ENCODE measurements around the gene SYNCRIP. TPM values are rescaled to one million over a fixed set of nuclear protein-coding genes. Genes with fewer than 3 reads are reported as not detected.
A peak's percentile ranks its signal among the peaks of the same experiment; 100 is the strongest.

SYNCRIP gene
- total RNA-seq, 1 experiment from 2014 or later: 145 TPM

DNA sequence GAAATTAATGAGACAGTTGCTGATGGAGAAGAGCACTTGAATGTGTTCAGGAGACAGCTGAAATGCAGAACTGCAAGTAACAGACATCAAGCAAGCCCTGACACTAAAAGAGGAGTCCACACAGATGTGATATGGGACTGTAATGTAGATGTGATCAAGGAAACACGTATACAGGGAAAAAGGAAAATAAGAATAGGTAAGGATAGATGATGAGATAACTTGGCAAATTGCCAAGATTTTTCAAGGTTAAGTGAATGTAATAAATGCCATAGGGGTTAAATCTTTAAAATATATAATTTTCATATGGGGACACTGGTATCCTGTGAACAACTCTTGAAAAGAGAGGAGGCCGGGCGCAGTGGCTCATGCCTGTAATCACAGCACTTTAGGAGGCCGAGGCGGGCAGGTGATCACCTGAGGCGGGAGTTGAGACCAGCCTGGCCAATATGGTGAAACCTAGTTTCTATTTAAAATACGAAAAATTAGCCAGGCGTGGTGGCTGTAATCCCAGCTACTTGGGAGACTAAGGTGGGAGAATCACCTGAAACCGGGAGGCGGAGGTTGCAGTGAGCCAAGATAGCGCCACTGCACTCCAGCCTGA lies 41.9 kb downstream of the SYNCRIP start:
- intact Hi-C loops (cut with micrococcal nuclease; ENCODE audit: unreplicated experiment): no loop called here
- H3K4me3 ChIP-seq (ENCODE audit: low read depth, low read length): no peak overlapping the region
- H3K9me3 ChIP-seq: no peaks in the 10 kb centered on the region
- no peaks in the 10 kb centered on the region for H3K27me3 ChIP-seq (replicated peaks; ENCODE audit: control insufficient read depth, insufficient read depth, low read length)
- no TSS peak for BruUV-seq (replicated peaks)
- H3K4me1 ChIP-seq: no peaks in the 10 kb centered on the region
- Mint-ChIP-seq H3K9me3 (ENCODE audit: unreplicated experiment) (no peaks in the 10 kb centered on the region), H3K27ac (ENCODE audit: unreplicated experiment) (no peak overlapping the region), H3K4me1 (ENCODE audit: low read depth, unreplicated experiment) (peaks cover 4% of the 10 kb centered on the region), H3K36me3 (ENCODE audit: insufficient read depth, unreplicated experiment) (peaks cover 35% of the 10 kb centered on the region), H3K27me3 (ENCODE audit: insufficient read depth, unreplicated experiment) (no peaks in the 10 kb centered on the region), H3K4me3 (ENCODE audit: unreplicated experiment) (no peak overlapping the region)
- ChIA-PET CTCF (no interaction called here), POLR2A (no interaction called here)
- DNase-seq: no peak
- TF ChIP-seq, protein P1, sequence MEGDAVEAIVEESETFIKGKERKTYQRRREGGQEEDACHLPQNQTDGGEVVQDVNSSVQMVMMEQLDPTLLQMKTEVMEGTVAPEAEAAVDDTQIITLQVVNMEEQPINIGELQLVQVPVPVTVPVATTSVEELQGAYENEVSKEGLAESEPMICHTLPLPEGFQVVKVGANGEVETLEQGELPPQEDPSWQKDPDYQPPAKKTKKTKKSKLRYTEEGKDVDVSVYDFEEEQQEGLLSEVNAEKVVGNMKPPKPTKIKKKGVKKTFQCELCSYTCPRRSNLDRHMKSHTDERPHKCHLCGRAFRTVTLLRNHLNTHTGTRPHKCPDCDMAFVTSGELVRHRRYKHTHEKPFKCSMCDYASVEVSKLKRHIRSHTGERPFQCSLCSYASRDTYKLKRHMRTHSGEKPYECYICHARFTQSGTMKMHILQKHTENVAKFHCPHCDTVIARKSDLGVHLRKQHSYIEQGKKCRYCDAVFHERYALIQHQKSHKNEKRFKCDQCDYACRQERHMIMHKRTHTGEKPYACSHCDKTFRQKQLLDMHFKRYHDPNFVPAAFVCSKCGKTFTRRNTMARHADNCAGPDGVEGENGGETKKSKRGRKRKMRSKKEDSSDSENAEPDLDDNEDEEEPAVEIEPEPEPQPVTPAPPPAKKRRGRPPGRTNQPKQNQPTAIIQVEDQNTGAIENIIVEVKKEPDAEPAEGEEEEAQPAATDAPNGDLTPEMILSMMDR (IDR thresholded peaks at IDR 0.05; ENCODE audit: insufficient read depth in 1 of 2, low read depth in 1 of 2, low read length in 1 of 2, severe bottlenecking in 1 of 2, unreplicated experiment in 1 of 2): no peak
- no peaks in the 10 kb centered on the region for H3K36me3 ChIP-seq (ENCODE audit: control insufficient read depth, insufficient read depth, low read length)

DNA sequence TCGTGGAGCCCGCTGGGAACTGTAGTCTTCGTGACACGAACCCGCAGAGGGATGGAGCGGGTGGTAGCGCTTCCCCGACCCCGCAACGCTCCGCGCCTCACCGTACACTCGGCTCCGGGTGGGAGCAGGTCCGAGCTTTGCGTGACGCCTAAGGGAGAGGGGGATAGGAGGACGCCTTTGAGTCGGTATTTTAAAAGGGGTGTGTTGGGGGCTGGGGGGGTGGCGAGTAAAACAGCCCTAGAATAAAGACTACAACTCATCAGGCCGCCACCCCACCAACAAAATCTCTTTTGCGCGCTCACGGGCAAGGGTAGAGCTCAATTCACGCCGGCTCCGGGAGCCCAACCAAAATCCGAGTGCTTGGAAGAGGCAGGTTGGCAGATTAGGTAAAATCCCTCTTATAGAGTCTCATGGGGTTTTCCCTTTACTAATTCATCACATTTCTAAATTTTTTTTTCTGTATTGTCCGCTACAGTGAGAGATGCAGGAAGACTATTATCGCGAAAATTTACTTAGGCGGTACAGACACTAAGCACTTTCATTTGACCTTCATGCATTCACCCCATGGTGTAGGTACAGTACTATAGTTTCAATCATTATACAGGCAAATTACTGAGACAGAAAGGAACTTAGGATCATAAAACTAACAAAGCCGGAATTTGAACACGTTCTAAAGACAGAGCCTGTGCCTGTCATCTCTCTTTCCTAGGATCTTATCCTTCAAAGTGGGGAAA lies 48.3 kb downstream of the SYNCRIP start:
- Histone ChIP-seq H3K4me1 (peaks cover 5% of the 10 kb centered on the region; the same call in 1 of the 2 replicates), H3K9me3 (no peaks in the 10 kb centered on the region), H3K27me3 (replicated peaks; ENCODE audit: control insufficient read depth, insufficient read depth, low read length) (no peaks in the 10 kb centered on the region), H3K4me3 (ENCODE audit: low read depth, low read length) (peak overlapping the region; percentile 88), H3K36me3 (ENCODE audit: control insufficient read depth, insufficient read depth, low read length) (no peaks in the 10 kb centered on the region; the same call in 1 of the 2 replicates)
- ChIA-PET POLR2A (interaction anchor here (1.0 to 1.3 kb wide), 2 partner anchors 48 to 84 kb away, joined by 7 to 8 read pairs; partner anchors contain the start of gene SYNCRIP), CTCF (interaction anchor here (0.6 kb wide), 1 partner anchor 1342 kb away, joined by 3 read pairs; no protein-coding TSS in a partner anchor)
- BruUV-seq (replicated peaks): TSS peak; percentile 79
- TF ChIP-seq, protein P1 (IDR thresholded peaks at IDR 0.05; ENCODE audit: insufficient read depth in 1 of 2, low read depth in 1 of 2, low read length in 1 of 2, severe bottlenecking in 1 of 2, unreplicated experiment in 1 of 2): no peak
- DNase-seq: no peak
- peak overlapping the region; percentile 88 for H3K4me3 Mint-ChIP-seq (ENCODE audit: unreplicated experiment)
- peaks cover 12% of the 10 kb centered on the region for H3K4me1 Mint-ChIP-seq (ENCODE audit: low read depth, unreplicated experiment)
- peaks cover 37% of the 10 kb centered on the region for H3K36me3 Mint-ChIP-seq (ENCODE audit: insufficient read depth, unreplicated experiment)
- H3K27me3 Mint-ChIP-seq (ENCODE audit: insufficient read depth, unreplicated experiment): no peaks in the 10 kb centered on the region
- peak overlapping the region; percentile 94 for H3K27ac Mint-ChIP-seq (ENCODE audit: unreplicated experiment)
- intact Hi-C loops (cut with micrococcal nuclease; ENCODE audit: unreplicated experiment): loop anchor here (1.0 to 5.0 kb wide), 2 partner anchors 49 to 83 kb away; no protein-coding TSS in a partner anchor
- no peaks in the 10 kb centered on the region for H3K9me3 Mint-ChIP-seq (ENCODE audit: unreplicated experiment)

DNA sequence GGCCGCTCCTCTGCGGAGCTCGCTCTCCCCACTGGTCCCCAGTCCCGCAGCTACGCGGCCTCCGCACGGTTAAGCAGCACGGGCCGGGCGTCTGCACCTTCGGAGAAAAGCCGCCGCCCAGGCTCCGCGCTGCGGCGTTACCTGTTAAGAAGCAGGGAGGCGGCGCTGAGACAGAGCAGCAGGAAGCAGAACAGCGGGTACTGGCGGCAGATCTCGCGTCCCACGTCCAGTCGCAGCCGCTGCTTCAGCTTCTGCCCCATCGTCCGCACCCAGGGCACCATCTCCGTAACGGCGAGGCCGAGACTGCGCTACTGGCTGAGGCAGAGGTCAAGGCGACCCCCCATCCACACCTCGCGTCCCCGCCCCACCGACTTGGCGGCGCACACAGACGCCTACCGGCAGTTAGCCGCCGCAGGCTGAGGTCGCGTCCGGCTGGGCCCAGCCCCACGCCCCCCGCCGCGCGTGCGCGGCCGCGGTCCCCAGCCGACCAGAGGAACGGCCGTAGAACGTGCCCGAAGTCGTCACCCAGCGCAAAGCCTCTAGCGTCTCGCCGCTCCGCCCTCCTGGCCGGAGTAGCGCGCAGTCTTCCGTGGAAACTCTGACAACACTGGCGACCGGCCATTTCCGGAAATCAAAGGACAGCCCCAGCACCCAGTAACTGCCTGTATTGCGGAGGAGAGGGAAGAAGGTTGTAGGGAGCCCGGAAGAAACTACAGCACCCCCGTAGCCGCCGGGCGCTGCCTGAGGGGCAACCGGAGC lies 49.1 kb downstream of the SYNCRIP start, which contains the start of gene SNX14:
Gene SNX14 (minus strand): TSS at position 421 of the 759 bp plus-strand sequence. CDS start 140 bp downstream, at position 281.
- Histone ChIP-seq H3K4me1 (peaks cover 5% of the 10 kb centered on the region; the same call in 1 of the 2 replicates), H3K4me3 (ENCODE audit: low read depth, low read length) (peak within 1 kb of the TSS; percentile 88), H3K36me3 (ENCODE audit: control insufficient read depth, insufficient read depth, low read length) (no peaks in the 10 kb centered on the region; the same call in 1 of the 2 replicates), H3K27me3 (replicated peaks; ENCODE audit: control insufficient read depth, insufficient read depth, low read length) (no peaks in the 10 kb centered on the region), H3K9me3 (no peaks in the 10 kb centered on the region)
- Mint-ChIP-seq H3K27ac (ENCODE audit: unreplicated experiment) (peak within 1 kb of the TSS; percentile 94), H3K4me1 (ENCODE audit: low read depth, unreplicated experiment) (peaks cover 12% of the 10 kb centered on the region), H3K4me3 (ENCODE audit: unreplicated experiment) (peak within 1 kb of the TSS; percentile 88), H3K36me3 (ENCODE audit: insufficient read depth, unreplicated experiment) (peaks cover 38% of the 10 kb centered on the region), H3K27me3 (ENCODE audit: insufficient read depth, unreplicated experiment) (no peaks in the 10 kb centered on the region), H3K9me3 (ENCODE audit: unreplicated experiment) (no peaks in the 10 kb centered on the region)
- ChIA-PET CTCF (interaction anchor here (0.6 to 1.2 kb wide), 2 partner anchors 49 to 1343 kb away, joined by 3 read pairs; partner anchors contain the start of gene SYNCRIP), POLR2A (interaction anchor here (0.6 to 1.6 kb wide), 5 partner anchors 49 to 1097 kb away, joined by 5 to 16 read pairs (median 8); partner anchors contain the start of gene SYNCRIP)
- peak; percentile 93 to 94 for DNase-seq
- TF ChIP-seq, protein P1 (IDR thresholded peaks at IDR 0.05; ENCODE audit: insufficient read depth in 1 of 2, low read depth in 1 of 2, low read length in 1 of 2, severe bottlenecking in 1 of 2, unreplicated experiment in 1 of 2): no peak
- TSS peak; percentile 21 for BruUV-seq (replicated peaks)
- intact Hi-C loops (cut with micrococcal nuclease; ENCODE audit: unreplicated experiment): loop anchor here (1.0 to 5.0 kb wide), 2 partner anchors 50 to 84 kb away; no protein-coding TSS in a partner anchor
